ENCODE measurements around the gene LGALSL.

DNA sequence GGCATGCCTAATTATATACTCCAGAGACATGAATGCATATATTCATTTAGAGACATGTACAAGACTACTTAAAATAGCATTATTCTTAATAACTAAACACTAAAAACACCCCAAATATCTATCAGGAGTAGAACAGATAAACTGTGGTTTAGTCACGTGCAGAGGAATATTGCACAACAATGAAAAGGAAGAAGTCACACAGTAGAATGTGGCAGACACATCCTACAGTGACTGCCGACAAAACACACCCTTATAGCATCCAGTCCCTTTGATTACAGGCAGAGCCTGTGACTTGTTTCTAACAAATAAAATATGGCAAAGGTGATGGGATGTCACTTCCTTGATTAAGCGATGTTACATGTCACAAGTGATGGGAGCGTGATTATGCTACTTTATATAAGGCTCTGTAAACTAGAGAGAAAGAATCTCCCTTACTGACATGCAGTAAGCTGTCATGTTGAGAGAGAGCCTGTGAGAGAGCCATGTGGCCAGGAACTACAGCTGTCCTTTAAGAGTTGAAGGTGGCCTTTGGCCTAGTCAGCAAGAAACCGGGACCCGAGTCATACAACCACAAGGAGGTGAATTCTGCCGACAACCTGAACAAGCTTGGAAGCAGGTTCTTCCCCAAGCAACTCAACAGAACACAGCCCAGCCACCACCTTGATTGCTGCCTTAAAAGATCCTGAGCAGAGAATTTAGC, 39.1 kb upstream of the LGALSL start:
- TF ChIP-seq EZH2phosphoT487 (IDR thresholded peaks at IDR 0.05; ENCODE audit: insufficient read depth, low read depth) (no peak), EZH2 (IDR thresholded peaks at IDR 0.05; ENCODE audit: insufficient read depth, poor library complexity, severe bottlenecking) (no peak)

All from GM23248 (cell line).